ENCODE data around the gene TFG. TPM values are rescaled to one million over a fixed set of nuclear protein-coding genes. Genes with fewer than 3 reads are reported as not detected.

Gene TFG
- total and polyA plus RNA-seq, 2 of the 4 experiments (the other 2 are of a cell fraction): 47.7 to 165 TPM

GRCh38 chr3:100779480-100779879 lies 70.2 kb downstream of the TFG start:
- Histone ChIP-seq H3K4me1 (ENCODE audit: control insufficient read depth, insufficient read depth, low read length) (peaks cover 10% of the 10 kb centered on the region), H3K36me3 (ENCODE audit: control insufficient read depth, insufficient read depth, low read length) (no peaks in the 10 kb centered on the region), H3K4me2 (ENCODE audit: low read depth, low read length) (no peak overlapping the region), H2BK5ac (ENCODE audit: low read depth, low read length, poor library complexity, severe bottlenecking) (no peak overlapping the region), H4K8ac (ENCODE audit: low read depth in 2 of 2, low read length in 2 of 2) (no peak overlapping the region), H3K9me3 (ENCODE audit: control insufficient read depth, insufficient read depth, low read length) (no peaks in the 10 kb centered on the region), H3K23ac (ENCODE audit: low read depth, low read length) (no peak overlapping the region), H4K20me1 (ENCODE audit: insufficient read depth, low read length) (no peaks in the 10 kb centered on the region), H2AK9ac (replicated peaks; ENCODE audit: low read depth, low read length, poor library complexity) (no peak overlapping the region), H2BK20ac (ENCODE audit: low read depth, low read length) (no peak overlapping the region), H4K91ac (ENCODE audit: insufficient read depth, low read depth, low read length) (no peak overlapping the region), H3K4ac (ENCODE audit: low read depth, low read length) (no peak overlapping the region), H4K5ac (ENCODE audit: low read depth, low read length) (no peak overlapping the region), H2BK15ac (ENCODE audit: low read depth, low read length) (no peak overlapping the region), H3K9me1 (ENCODE audit: insufficient read depth, low read length) (peaks cover 15% of the 10 kb centered on the region), H2AFZ (replicated peaks; ENCODE audit: low read length, poor library complexity) (no peak overlapping the region), H3K56ac (ENCODE audit: extremely low read depth, insufficient read depth, low read length) (no peak overlapping the region), H3K9ac (ENCODE audit: low read depth, low read length) (no peak overlapping the region), H3K27me3 (ENCODE audit: control insufficient read depth, insufficient read depth, low read length) (no peaks in the 10 kb centered on the region), H3K79me1 (ENCODE audit: low read depth in 1 of 2, low read length in 2 of 2) (no peaks in the 10 kb centered on the region), H2BK120ac (ENCODE audit: low read depth, low read length) (no peak overlapping the region), H3K27ac (ENCODE audit: insufficient read depth, low read length) (no peak overlapping the region), H3K18ac (ENCODE audit: low read depth, low read length) (no peak overlapping the region), H3K4me3 (ENCODE audit: insufficient read depth, low read depth, low read length) (no peak overlapping the region), H2AK5ac (ENCODE audit: low read depth, low read length) (no peak overlapping the region), H3K14ac (replicated peaks; ENCODE audit: low read depth, low read length) (no peak overlapping the region)
- no TSS peak for BruUV-seq (replicated peaks)
- ChIA-PET POLR2A (ENCODE audit: unreplicated experiment) (no interaction called here), CTCF (no interaction called here)
- in situ Hi-C loops (cut with MboI; ENCODE audit: low sequenced_read_pairs) (no loop called here), dilution Hi-C loops (cut with HindIII; ENCODE audit: low sequenced_read_pairs, unreplicated experiment) (no loop called here), intact Hi-C loops (cut with micrococcal nuclease) (no loop called here)
- no peak for DNase-seq
- TF ChIP-seq RCOR1 (IDR thresholded peaks at IDR 0.05; ENCODE audit: insufficient replicate concordance, low read length): no peak
- no peak for TF ChIP-seq CEBPB (IDR thresholded peaks at IDR 0.05; ENCODE audit: low read depth, low read length)
- TF ChIP-seq CHD1 (IDR thresholded peaks at IDR 0.05; ENCODE audit: low read depth, low read length): no peak
- no peak for TF ChIP-seq ELK1 (IDR thresholded peaks at IDR 0.05; ENCODE audit: borderline replicate concordance, low read depth, low read length)
- TF ChIP-seq POLR2A (IDR thresholded peaks at IDR 0.05; ENCODE audit: low read depth, low read length): no peak
- TF ChIP-seq FOS (IDR thresholded peaks at IDR 0.05; ENCODE audit: low read depth, low read length): no peak
- no peak for TF ChIP-seq RAD21 (IDR thresholded peaks at IDR 0.05; ENCODE audit: low read length)
- TF ChIP-seq MAFK (IDR thresholded peaks at IDR 0.05; ENCODE audit: low read depth, low read length): no peak
- ATAC-seq (ENCODE audit: low read depth): no peak

Measured in IMR-90 (cell line).